ENCODE results near the gene SLC35B2. TPM values are rescaled to one million over a fixed set of nuclear protein-coding genes. Genes with fewer than 3 reads are reported as not detected.
A peak's percentile ranks its signal among the peaks of the same experiment; 100 is the strongest.

SLC35B2 gene
- total RNA-seq, 2 experiments from 2014 or later = 6.4 to 7.0 TPM

GRCh38 chr6:44257753-44258324, 511 bp upstream of the SLC35B2 start:
- no peaks in the 10 kb centered on the region for H3K27me3 ChIP-seq (ENCODE audit: control insufficient read depth in 1 of 2, insufficient read depth in 2 of 2, low read length in 2 of 2)
- CTCF ChIA-PET = interaction anchor here (1.0 to 2.4 kb wide), 6 partner anchors 11 to 55 kb away, joined by 3 to 12 read pairs (median 4); partner anchors contain the start of genes AARS2, HSP90AB1 and SLC29A1

GRCh38 chr6:44256775-44257024, 628 bp downstream of the SLC35B2 start:
- POLR2A ChIA-PET = interaction anchor here (0.8 to 4.0 kb wide), 11 partner anchors 8 to 1082 kb away, joined by 3 to 135 read pairs (median 3); partner anchors contain the start of genes AARS2, GTPBP2, HSP90AB1 and SLC29A1
- Mint-ChIP-seq H3K27ac (peak overlapping the region; percentile 60), H3K9me3 (no peaks in the 10 kb centered on the region), H3K4me1 (ENCODE audit: low read depth) (peaks cover 57% of the 10 kb centered on the region), H3K4me3 (peak overlapping the region; percentile 82), H3K27me3 (no peaks in the 10 kb centered on the region), H3K36me3 (ENCODE audit: low read depth) (peaks cover 71% of the 10 kb centered on the region)
- CTCF ChIA-PET = interaction anchor here (0.8 to 2.6 kb wide), 16 partner anchors 8 to 568 kb away, joined by 3 to 12 read pairs (median 3); partner anchors contain the start of genes AARS2, HSP90AB1 and SLC29A1
- Histone ChIP-seq H3K9me3 (ENCODE audit: control insufficient read depth in 1 of 2, insufficient read depth in 1 of 2, low read length in 2 of 2) (no peaks in the 10 kb centered on the region), H3K36me3 (ENCODE audit: insufficient read depth, low read length) (peaks cover 73% of the 10 kb centered on the region), H3K4me1 (ENCODE audit: insufficient read depth, low read length) (peaks cover 48% of the 10 kb centered on the region), H3K4me3 (ENCODE audit: low read length) (peak overlapping the region; percentile 95), H3K27ac (ENCODE audit: low read depth in 1 of 2, low read length in 2 of 2) (peak overlapping the region; percentile 63 to 76), H3K27me3 (ENCODE audit: control insufficient read depth in 1 of 2, insufficient read depth in 2 of 2, low read length in 2 of 2) (no peaks in the 10 kb centered on the region)
- TF ChIP-seq, protein P1, sequence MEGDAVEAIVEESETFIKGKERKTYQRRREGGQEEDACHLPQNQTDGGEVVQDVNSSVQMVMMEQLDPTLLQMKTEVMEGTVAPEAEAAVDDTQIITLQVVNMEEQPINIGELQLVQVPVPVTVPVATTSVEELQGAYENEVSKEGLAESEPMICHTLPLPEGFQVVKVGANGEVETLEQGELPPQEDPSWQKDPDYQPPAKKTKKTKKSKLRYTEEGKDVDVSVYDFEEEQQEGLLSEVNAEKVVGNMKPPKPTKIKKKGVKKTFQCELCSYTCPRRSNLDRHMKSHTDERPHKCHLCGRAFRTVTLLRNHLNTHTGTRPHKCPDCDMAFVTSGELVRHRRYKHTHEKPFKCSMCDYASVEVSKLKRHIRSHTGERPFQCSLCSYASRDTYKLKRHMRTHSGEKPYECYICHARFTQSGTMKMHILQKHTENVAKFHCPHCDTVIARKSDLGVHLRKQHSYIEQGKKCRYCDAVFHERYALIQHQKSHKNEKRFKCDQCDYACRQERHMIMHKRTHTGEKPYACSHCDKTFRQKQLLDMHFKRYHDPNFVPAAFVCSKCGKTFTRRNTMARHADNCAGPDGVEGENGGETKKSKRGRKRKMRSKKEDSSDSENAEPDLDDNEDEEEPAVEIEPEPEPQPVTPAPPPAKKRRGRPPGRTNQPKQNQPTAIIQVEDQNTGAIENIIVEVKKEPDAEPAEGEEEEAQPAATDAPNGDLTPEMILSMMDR (IDR thresholded peaks at IDR 0.05) = no peak
- intact Hi-C loops (cut with DNase I, micrococcal nuclease) = loop anchor here (1.0 to 5.0 kb wide), 5 partner anchors 9 to 129 kb away; partner anchors contain the start of genes SLC29A1 (in 2 of the 2), HSP90AB1 (in 1 of the 2), MRPL14 (in 1 of the 2) and NFKBIE (in 1 of the 2)
- no peak for DNase-seq
- ATAC-seq (ENCODE audit: poor library complexity) = peak; percentile 5

More at GRCh38 chr6:44257753-44258324, 511 bp upstream of the SLC35B2 start:
- no peaks in the 10 kb centered on the region for H3K27me3 Mint-ChIP-seq
- peak overlapping the region; percentile 78 for H3K27ac Mint-ChIP-seq
- H3K27ac ChIP-seq (ENCODE audit: low read depth in 1 of 2, low read length in 2 of 2) = peak overlapping the region; percentile 38 to 61
- peak overlapping the region; percentile 90 for H3K4me3 Mint-ChIP-seq
- no peaks in the 10 kb centered on the region for H3K9me3 Mint-ChIP-seq
- peaks cover 58% of the 10 kb centered on the region for H3K4me1 ChIP-seq (ENCODE audit: insufficient read depth, low read length)
- ATAC-seq (ENCODE audit: poor library complexity) (no peak), DNase-seq (no peak)
- peaks cover 60% of the 10 kb centered on the region for H3K4me1 Mint-ChIP-seq (ENCODE audit: low read depth)
- intact Hi-C loops (cut with DNase I, micrococcal nuclease) = loop anchor here (1.0 to 5.0 kb wide), 4 partner anchors 11 to 131 kb away; partner anchors contain the start of genes SLC29A1 (in 2 of the 2), HSP90AB1 (in 1 of the 2), MRPL14 (in 1 of the 2) and TMEM63B (in 1 of the 2)
- POLR2A ChIA-PET = interaction anchor here (1.0 to 4.0 kb wide), 4 partner anchors 11 to 38 kb away, joined by 3 to 135 read pairs (median 10); partner anchors contain the start of genes HSP90AB1 and SLC29A1
- peaks cover 70% of the 10 kb centered on the region for H3K36me3 ChIP-seq (ENCODE audit: insufficient read depth, low read length)
- TF ChIP-seq, protein P1 (IDR thresholded peaks at IDR 0.05) = peak; percentile 4
- peak overlapping the region; percentile 33 for H3K4me3 ChIP-seq (ENCODE audit: low read length)
- no peaks in the 10 kb centered on the region for H3K9me3 ChIP-seq (ENCODE audit: control insufficient read depth in 1 of 2, insufficient read depth in 1 of 2, low read length in 2 of 2)
- H3K36me3 Mint-ChIP-seq (ENCODE audit: low read depth) = peaks cover 62% of the 10 kb centered on the region

DNA sequence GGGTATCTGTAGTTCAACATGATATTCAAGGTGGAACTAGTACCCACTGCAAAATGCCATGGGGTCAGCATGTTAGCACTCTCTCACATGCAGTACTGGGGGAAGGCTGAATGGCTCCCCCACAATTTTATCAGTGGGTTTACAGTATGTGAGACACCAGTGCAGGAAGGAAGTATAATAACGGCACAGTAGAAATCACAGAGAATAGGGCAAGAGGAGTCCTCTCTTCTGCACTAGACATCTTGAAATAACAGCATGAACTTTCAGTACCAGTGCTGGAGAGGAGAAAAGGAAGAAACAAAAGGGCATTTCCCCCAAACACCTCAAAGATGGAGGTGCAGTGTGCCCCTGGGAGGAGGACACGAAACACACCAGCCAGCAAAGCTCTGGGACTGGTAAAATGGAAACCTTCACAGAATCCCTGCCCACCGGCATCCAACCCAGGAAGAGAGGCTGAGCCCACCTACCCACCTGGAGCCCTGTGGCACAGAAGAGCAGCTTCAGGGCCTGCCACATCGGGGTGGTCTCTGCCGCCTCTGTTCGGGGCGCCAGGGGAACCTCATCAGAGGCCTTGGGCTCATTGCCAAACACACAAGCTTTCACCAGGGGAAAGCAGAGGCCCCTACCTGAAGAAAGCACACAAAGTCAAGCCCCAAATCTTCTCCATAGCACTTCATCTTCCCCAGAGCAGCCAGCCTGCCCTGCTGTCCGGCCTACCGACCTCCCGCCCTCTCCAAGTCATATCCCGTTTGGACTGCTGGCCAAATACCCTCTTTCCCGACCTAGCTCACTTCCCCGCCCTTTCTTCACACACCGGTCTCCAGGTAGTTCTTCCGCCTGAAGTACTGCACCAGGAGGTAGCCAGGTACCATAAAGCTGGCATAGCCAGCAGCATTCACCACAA, 1.2 kb downstream of the SLC35B2 start:
- CTCF ChIA-PET = interaction anchor here (0.9 to 2.6 kb wide), 15 partner anchors 9 to 568 kb away, joined by 3 to 12 read pairs (median 3); partner anchors contain the start of genes AARS2, HSP90AB1 and SLC29A1
- Mint-ChIP-seq H3K36me3 (ENCODE audit: low read depth) (peaks cover 74% of the 10 kb centered on the region), H3K27me3 (no peaks in the 10 kb centered on the region), H3K4me1 (ENCODE audit: low read depth) (peaks cover 58% of the 10 kb centered on the region), H3K4me3 (peak overlapping the region; percentile 82), H3K27ac (peak overlapping the region; percentile 60), H3K9me3 (no peaks in the 10 kb centered on the region)
- POLR2A ChIA-PET = interaction anchor here (0.8 to 4.0 kb wide), 12 partner anchors 9 to 1081 kb away, joined by 3 to 135 read pairs (median 4); partner anchors contain the start of genes AARS2, GTPBP2, HSP90AB1 and SLC29A1
- H3K4me1 ChIP-seq (ENCODE audit: insufficient read depth, low read length) = peaks cover 43% of the 10 kb centered on the region
- ATAC-seq (ENCODE audit: poor library complexity) = no peak
- peaks cover 73% of the 10 kb centered on the region for H3K36me3 ChIP-seq (ENCODE audit: insufficient read depth, low read length)
- no peaks in the 10 kb centered on the region for H3K27me3 ChIP-seq (ENCODE audit: control insufficient read depth in 1 of 2, insufficient read depth in 2 of 2, low read length in 2 of 2)
- H3K9me3 ChIP-seq (ENCODE audit: control insufficient read depth in 1 of 2, insufficient read depth in 1 of 2, low read length in 2 of 2) = no peaks in the 10 kb centered on the region
- peak in 3 of 14 experiments; percentile 20 to 57 (median 49) for DNase-seq
- peak overlapping the region; percentile 63 to 76 for H3K27ac ChIP-seq (ENCODE audit: low read depth in 1 of 2, low read length in 2 of 2)
- intact Hi-C loops (cut with DNase I, micrococcal nuclease) = loop anchor here (1.0 to 5.0 kb wide), 4 partner anchors 9 to 129 kb away; partner anchors contain the start of genes SLC29A1 (in 2 of the 2), MRPL14 (in 1 of the 2), NFKBIE (in 1 of the 2) and TMEM63B (in 1 of the 2)
- H3K4me3 ChIP-seq (ENCODE audit: low read length) = peak overlapping the region; percentile 95
- TF ChIP-seq, protein P1 (IDR thresholded peaks at IDR 0.05) = no peak
